ENCODE results near the gene GP9. TPM values are rescaled to one million over a fixed set of nuclear protein-coding genes. Genes with fewer than 3 reads are reported as not detected.

GP9 gene
- polyA plus RNA-seq, 1 of the 3 experiments (the other 2 are of a cell fraction): not detected

GRCh38 chr3:129100274-129100673 lies 39.7 kb downstream of the GP9 start:
- TF ChIP-seq NFIC (IDR thresholded peaks at IDR 0.05; ENCODE audit: borderline replicate concordance) (no peak), YY1 (IDR thresholded peaks at IDR 0.05; ENCODE audit: low read depth) (no peak), RFX5 (IDR thresholded peaks at IDR 0.05; ENCODE audit: low read length) (no peak), REST (IDR thresholded peaks at IDR 0.05; ENCODE audit: low read depth, low read length) (no peak), EP300 (IDR thresholded peaks at IDR 0.05; ENCODE audit: borderline replicate concordance in 1 of 2, low read depth in 1 of 2, low read length in 1 of 2) (no peak), RXRA (IDR thresholded peaks at IDR 0.05; ENCODE audit: borderline replicate concordance, low read depth) (no peak)
- 46% methylated on average over 1 of the region's 1 CpG for WGBS (ENCODE audit: low lambda C conversion rate)
- Histone ChIP-seq H3K79me2 (ENCODE audit: insufficient read depth) (peaks cover 51% of the 10 kb centered on the region), H3K27ac (ENCODE audit: low read depth in 2 of 2, low read length in 1 of 2) (no peak overlapping the region), H2AFZ (ENCODE audit: low read depth) (no peak overlapping the region), H3K9ac (no peak overlapping the region), H3K4me2 (no peak overlapping the region), H3K4me1 (ENCODE audit: control insufficient read depth in 1 of 2, insufficient read depth in 2 of 2, low read depth in 1 of 2, low read length in 1 of 2) (no peaks in the 10 kb centered on the region), H3K9me2 (no peaks in the 10 kb centered on the region), H3K27me3 (ENCODE audit: insufficient read depth) (no peaks in the 10 kb centered on the region), H3K36me3 (replicated peaks in 1 of 2; ENCODE audit: control insufficient read depth in 1 of 2, insufficient read depth in 2 of 2, low read length in 1 of 2) (peaks cover 0 to 7% of the 10 kb centered on the region in 2 experiments), H3K4me3 (ENCODE audit: low read depth in 2 of 2, low read length in 1 of 2) (no peak overlapping the region), H3F3A (replicated peaks; ENCODE audit: insufficient read depth) (no peaks in the 10 kb centered on the region), H4K20me1 (ENCODE audit: insufficient read depth) (peaks cover 44% of the 10 kb centered on the region), H3K9me3 (no peaks in the 10 kb centered on the region)
- CTCF ChIA-PET: interaction anchor here (1.2 to 2.5 kb wide), 2 partner anchors 20 to 129 kb away, joined by 3 to 18 read pairs; no protein-coding TSS in a partner anchor
- no peak for DNase-seq
- POLR2A ChIA-PET: no interaction called here

GRCh38 chr3:129101370-129102138 lies 41.0 kb downstream of the GP9 start:
- no peak overlapping the region for H3K4me3 ChIP-seq (ENCODE audit: low read depth in 2 of 2, low read length in 1 of 2)
- peaks cover 56% of the 10 kb centered on the region for H3K79me2 ChIP-seq (ENCODE audit: insufficient read depth)
- no peaks in the 10 kb centered on the region for H3K4me1 ChIP-seq (ENCODE audit: control insufficient read depth in 1 of 2, insufficient read depth in 2 of 2, low read depth in 1 of 2, low read length in 1 of 2)
- H3K9me2 ChIP-seq: no peaks in the 10 kb centered on the region
- no peaks in the 10 kb centered on the region for H3F3A ChIP-seq (replicated peaks; ENCODE audit: insufficient read depth)
- TF ChIP-seq ZBTB33 (IDR thresholded peaks at IDR 0.05; ENCODE audit: borderline replicate concordance, low read depth) (no peak), YY1 (IDR thresholded peaks at IDR 0.05; ENCODE audit: low read depth) (no peak), RCOR1 (IDR thresholded peaks at IDR 0.05; ENCODE audit: low read length) (no peak), SMC3 (IDR thresholded peaks at IDR 0.05; ENCODE audit: low read depth, low read length) (no peak), SIN3A (IDR thresholded peaks at IDR 0.05; ENCODE audit: borderline replicate concordance, low read depth, low read length) (no peak), TAF1 (IDR thresholded peaks at IDR 0.05; ENCODE audit: borderline replicate concordance, low read depth, low read length) (no peak), RFX5 (IDR thresholded peaks at IDR 0.05; ENCODE audit: low read length) (no peak), NFIC (IDR thresholded peaks at IDR 0.05; ENCODE audit: borderline replicate concordance) (no peak), POLR2AphosphoS5 (IDR thresholded peaks at IDR 0.05; ENCODE audit: low read depth, low read length) (no peak), RAD21 (IDR thresholded peaks at IDR 0.05; ENCODE audit: low read length) (no peak), PBX3 (IDR thresholded peaks at IDR 0.05) (no peak), CHD2 (IDR thresholded peaks at IDR 0.05; ENCODE audit: low read length, partially characterized antibody) (no peak), FOSL2 (IDR thresholded peaks at IDR 0.05; ENCODE audit: borderline replicate concordance, low read depth) (no peak)
- peaks cover 42% of the 10 kb centered on the region for H4K20me1 ChIP-seq (ENCODE audit: insufficient read depth)
- WGBS (ENCODE audit: low lambda C conversion rate): 88% methylated on average over 9 of the region's 12 CpGs
- H3K27me3 ChIP-seq (ENCODE audit: insufficient read depth): no peaks in the 10 kb centered on the region
- no peak overlapping the region for H3K9ac ChIP-seq
- no peak overlapping the region for H3K4me2 ChIP-seq
- no peaks in the 10 kb centered on the region for H3K9me3 ChIP-seq
- H3K27ac ChIP-seq (ENCODE audit: low read depth in 2 of 2, low read length in 1 of 2): no peak overlapping the region
- CTCF ChIA-PET: interaction anchor here (2.0 to 2.5 kb wide), 2 partner anchors 48 to 131 kb away, joined by 5 to 18 read pairs; no protein-coding TSS in a partner anchor
- H3K36me3 ChIP-seq (replicated peaks in 1 of 2; ENCODE audit: control insufficient read depth in 1 of 2, insufficient read depth in 2 of 2, low read length in 1 of 2): peaks cover 0 to 7% of the 10 kb centered on the region in 2 experiments
- no peak for DNase-seq
- H2AFZ ChIP-seq (ENCODE audit: low read depth): no peak overlapping the region
- POLR2A ChIA-PET: no interaction called here
